ENCODE measurements around the gene USP11. TPM values are rescaled to one million over a fixed set of nuclear protein-coding genes. Genes with fewer than 3 reads are reported as not detected.
"Not testable (repeated sequence)": the region's sequence is repeated elsewhere in the genome, so short reads cannot be mapped to it uniquely, and the experiment has no call there.

Gene USP11
- total and polyA plus RNA-seq, 5 donors from 2014 or later, result 46.0 to 97.3 (median 57.7) TPM

DNA sequence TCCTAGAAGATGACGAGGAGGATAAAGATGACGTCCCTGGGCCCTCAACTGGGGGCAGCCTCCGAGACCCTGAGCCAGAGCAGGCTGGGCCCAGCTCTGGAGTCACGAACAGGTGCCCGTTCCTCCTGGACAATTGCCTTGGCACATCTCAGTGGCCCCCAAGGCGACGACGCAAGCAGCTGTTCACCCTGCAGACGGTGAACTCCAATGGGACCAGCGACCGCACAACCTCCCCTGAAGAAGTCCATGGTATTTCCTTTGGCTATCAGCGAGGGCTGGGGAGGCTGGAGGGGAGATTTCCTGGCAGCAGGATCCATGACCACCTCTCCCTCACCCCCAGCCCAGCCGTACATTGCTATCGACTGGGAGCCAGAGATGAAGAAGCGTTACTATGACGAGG lies 11.9 kb downstream of the USP11 start:
- ATAC-seq (ENCODE audit: low read depth in 2 of 2) (no peak), DNase-seq (no peak)
- no peak overlapping the region for H3K4me3 ChIP-seq (ENCODE audit: low read depth, low read length)
- H3K4me3 Mint-ChIP-seq, result no peak overlapping the region
- H3K36me3 Mint-ChIP-seq, result peaks cover 55% of the 10 kb centered on the region
- H3K27me3 Mint-ChIP-seq, result no peaks in the 10 kb centered on the region
- H3K4me1 Mint-ChIP-seq, result peaks cover 0 to 2% (median 0%) of the 10 kb centered on the region in 4 donors
- H3K9me3 ChIP-seq (ENCODE audit: control insufficient read depth in 2 of 2, low read length in 2 of 2), result no peaks in the 10 kb centered on the region
- no peaks in the 10 kb centered on the region for H3K4me1 ChIP-seq (ENCODE audit: control insufficient read depth, insufficient read depth, low read length, poor library complexity, severe bottlenecking)
- H3K27me3 ChIP-seq (ENCODE audit: control insufficient read depth, insufficient read depth, low read length), result no peaks in the 10 kb centered on the region
- H3K27ac ChIP-seq (ENCODE audit: insufficient read depth, low read length, poor library complexity, severe bottlenecking), result no peak overlapping the region
- H3K9me3 Mint-ChIP-seq, result no peaks in the 10 kb centered on the region
- H3K27ac Mint-ChIP-seq, result no peak overlapping the region
- peaks cover 31% of the 10 kb centered on the region for H3K36me3 ChIP-seq (ENCODE audit: control insufficient read depth, insufficient read depth, low read length)

DNA sequence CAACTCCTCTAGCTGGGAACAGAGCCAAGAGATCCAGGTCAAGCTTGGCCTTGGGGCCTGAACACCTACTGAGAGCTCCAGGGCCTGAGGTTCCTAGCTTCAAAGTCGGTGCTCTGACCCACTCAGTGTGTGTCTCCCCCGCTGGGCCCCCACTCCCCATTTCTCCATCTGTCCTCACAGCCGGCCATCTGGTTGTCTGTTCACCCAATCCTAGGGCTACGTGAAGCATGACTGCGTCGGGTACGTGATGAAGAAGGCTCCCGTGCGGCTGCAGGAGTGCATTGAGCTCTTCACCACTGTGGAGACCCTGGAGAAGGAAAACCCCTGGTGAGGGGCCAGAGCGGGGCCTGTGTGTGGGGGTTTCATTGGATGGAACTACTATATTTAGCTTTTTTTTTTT lies 12.3 kb downstream of the USP11 start:
- DNase-seq, result no peak
- H3K27me3 ChIP-seq (ENCODE audit: control insufficient read depth, insufficient read depth, low read length), result no peaks in the 10 kb centered on the region
- H3K9me3 ChIP-seq (ENCODE audit: control insufficient read depth in 2 of 2, low read length in 2 of 2), result no peaks in the 10 kb centered on the region
- no peak overlapping the region for H3K27ac ChIP-seq (ENCODE audit: insufficient read depth, low read length, poor library complexity, severe bottlenecking)
- H3K4me3 ChIP-seq (ENCODE audit: low read depth, low read length), result no peak overlapping the region
- Mint-ChIP-seq H3K36me3 (peaks cover 50% of the 10 kb centered on the region), H3K9me3 (no peaks in the 10 kb centered on the region), H3K27ac (no peak overlapping the region), H3K27me3 (no peaks in the 10 kb centered on the region), H3K4me1 (peaks cover 0 to 2% (median 0%) of the 10 kb centered on the region in 4 donors), H3K4me3 (no peak overlapping the region)
- peaks cover 27% of the 10 kb centered on the region for H3K36me3 ChIP-seq (ENCODE audit: control insufficient read depth, insufficient read depth, low read length)
- no peaks in the 10 kb centered on the region for H3K4me1 ChIP-seq (ENCODE audit: control insufficient read depth, insufficient read depth, low read length, poor library complexity, severe bottlenecking)
- ATAC-seq (ENCODE audit: low read depth in 2 of 2), result no peak

DNA sequence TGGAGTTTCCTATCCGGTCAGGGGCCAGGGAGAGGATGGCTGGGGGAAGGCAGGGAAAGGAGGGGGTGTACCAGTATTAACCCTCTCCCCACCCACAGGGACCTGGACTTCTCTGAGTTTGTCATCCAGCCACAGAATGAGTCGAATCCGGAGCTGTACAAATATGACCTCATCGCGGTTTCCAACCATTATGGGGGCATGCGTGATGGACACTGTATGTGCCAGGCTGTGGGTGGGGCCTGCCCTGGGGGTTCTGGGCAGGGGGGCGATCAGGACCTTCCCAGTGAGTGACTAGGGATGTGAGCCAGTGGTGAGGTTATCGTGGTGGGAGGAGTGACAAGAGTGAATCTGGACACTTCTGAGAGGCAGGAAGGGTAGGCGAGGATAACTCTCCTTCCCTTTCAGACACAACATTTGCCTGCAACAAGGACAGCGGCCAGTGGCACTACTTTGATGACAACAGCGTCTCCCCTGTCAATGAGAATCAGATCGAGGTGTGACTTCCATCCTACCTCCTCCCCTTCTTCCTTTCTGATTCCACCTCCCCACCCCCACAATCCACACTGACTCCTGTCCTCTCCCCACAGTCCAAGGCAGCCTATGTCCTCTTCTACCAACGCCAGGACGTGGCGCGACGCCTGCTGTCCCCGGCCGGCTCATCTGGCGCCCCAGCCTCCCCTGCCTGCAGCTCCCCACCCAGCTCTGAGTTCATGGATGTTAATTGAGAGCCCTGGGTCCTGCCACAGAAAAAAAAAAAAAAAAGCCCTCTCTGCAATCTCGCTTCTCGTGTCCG lies 14.6 kb downstream of the USP11 start:
- peaks cover 39% of the 10 kb centered on the region for H3K36me3 Mint-ChIP-seq
- no peaks in the 10 kb centered on the region for H3K27me3 ChIP-seq (ENCODE audit: control insufficient read depth, insufficient read depth, low read length)
- no peak for ATAC-seq (ENCODE audit: low read depth in 2 of 2)

DNA sequence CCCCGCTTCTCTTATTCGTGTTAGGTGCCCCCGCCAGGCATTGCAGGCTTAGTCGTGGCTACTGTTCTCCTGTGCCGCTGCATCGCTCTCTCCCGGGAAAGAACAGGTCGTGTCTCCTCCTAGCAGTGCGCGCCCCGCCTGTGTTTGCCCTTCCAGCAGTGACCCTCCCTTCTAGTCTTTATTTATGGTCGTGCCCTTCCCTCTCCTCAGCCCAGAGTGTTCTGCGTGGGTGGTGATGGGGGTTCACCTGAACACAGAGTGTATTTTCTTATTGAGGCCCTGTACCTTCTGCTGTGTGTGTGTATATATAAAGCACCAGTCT lies 15.2 kb downstream of the USP11 start:
- Histone ChIP-seq H3K27ac (ENCODE audit: insufficient read depth, low read length, poor library complexity, severe bottlenecking) (no peak overlapping the region), H3K27me3 (ENCODE audit: control insufficient read depth, insufficient read depth, low read length) (no peaks in the 10 kb centered on the region), H3K9me3 (ENCODE audit: control insufficient read depth in 2 of 2, low read length in 2 of 2) (no peaks in the 10 kb centered on the region), H3K4me3 (ENCODE audit: low read depth, low read length) (no peak overlapping the region), H3K4me1 (ENCODE audit: control insufficient read depth, insufficient read depth, low read length, poor library complexity, severe bottlenecking) (no peaks in the 10 kb centered on the region), H3K36me3 (ENCODE audit: control insufficient read depth, insufficient read depth, low read length) (peaks cover 8% of the 10 kb centered on the region)
- Mint-ChIP-seq H3K4me3 (no peak overlapping the region), H3K36me3 (peaks cover 35% of the 10 kb centered on the region), H3K9me3 (no peaks in the 10 kb centered on the region), H3K27me3 (no peaks in the 10 kb centered on the region), H3K4me1 (peaks cover 0 to 2% (median 0%) of the 10 kb centered on the region in 4 donors), H3K27ac (no peak overlapping the region)
- ATAC-seq (ENCODE audit: low read depth in 2 of 2), result no peak
- no peak for DNase-seq

More for the DNA sequence above, 14.6 kb downstream of the USP11 start:
- no peak overlapping the region for H3K4me3 ChIP-seq (ENCODE audit: low read depth, low read length)
- no peaks in the 10 kb centered on the region for H3K9me3 Mint-ChIP-seq
- no peaks in the 10 kb centered on the region for H3K27me3 Mint-ChIP-seq
- no peaks in the 10 kb centered on the region for H3K9me3 ChIP-seq (ENCODE audit: control insufficient read depth in 2 of 2, low read length in 2 of 2)
- DNase-seq, result no peak
- peaks cover 0 to 2% (median 0%) of the 10 kb centered on the region in 4 donors for H3K4me1 Mint-ChIP-seq
- H3K27ac ChIP-seq (ENCODE audit: insufficient read depth, low read length, poor library complexity, severe bottlenecking), result no peak overlapping the region
- no peaks in the 10 kb centered on the region for H3K4me1 ChIP-seq (ENCODE audit: control insufficient read depth, insufficient read depth, low read length, poor library complexity, severe bottlenecking)
- H3K27ac Mint-ChIP-seq, result peak overlapping the region in 1 of 3 donors; percentile 15
- no peak overlapping the region for H3K4me3 Mint-ChIP-seq
- peaks cover 11% of the 10 kb centered on the region for H3K36me3 ChIP-seq (ENCODE audit: control insufficient read depth, insufficient read depth, low read length)

DNA sequence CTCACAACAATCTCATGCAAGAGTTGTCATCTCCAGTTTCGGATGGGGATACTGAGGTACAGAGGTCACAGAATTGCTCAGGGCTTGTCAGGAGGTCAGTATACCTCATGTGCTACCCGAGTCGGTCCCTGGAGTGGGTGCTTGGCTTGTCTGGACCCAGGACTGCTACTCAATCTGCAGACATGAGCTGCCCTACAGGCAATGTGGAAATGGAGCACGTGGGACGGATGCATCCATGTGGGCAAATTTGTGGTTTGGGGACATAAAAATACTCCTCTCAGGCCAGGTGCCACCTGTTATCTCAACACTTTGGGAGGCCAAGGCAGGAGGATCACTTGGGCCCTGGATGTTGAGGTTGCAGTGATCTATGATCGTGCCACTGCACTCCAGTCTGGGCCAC lies 15.8 kb downstream of the USP11 start:
- Mint-ChIP-seq H3K27ac (no peak overlapping the region), H3K27me3 (no peaks in the 10 kb centered on the region), H3K9me3 (no peaks in the 10 kb centered on the region), H3K4me1 (peaks cover 0 to 2% (median 0%) of the 10 kb centered on the region in 4 donors), H3K4me3 (no peak overlapping the region), H3K36me3 (peaks cover 33% of the 10 kb centered on the region)
- ATAC-seq (ENCODE audit: low read depth in 2 of 2) (no peak), DNase-seq (no peak)
- no peaks in the 10 kb centered on the region for H3K9me3 ChIP-seq (ENCODE audit: control insufficient read depth in 2 of 2, low read length in 2 of 2)
- no peak overlapping the region for H3K4me3 ChIP-seq (ENCODE audit: low read depth, low read length)
- H3K4me1 ChIP-seq (ENCODE audit: control insufficient read depth, insufficient read depth, low read length, poor library complexity, severe bottlenecking), result no peaks in the 10 kb centered on the region
- peaks cover 7% of the 10 kb centered on the region for H3K36me3 ChIP-seq (ENCODE audit: control insufficient read depth, insufficient read depth, low read length)
- H3K27ac ChIP-seq (ENCODE audit: insufficient read depth, low read length, poor library complexity, severe bottlenecking), result no peak overlapping the region
- H3K27me3 ChIP-seq (ENCODE audit: control insufficient read depth, insufficient read depth, low read length), result no peaks in the 10 kb centered on the region

DNA sequence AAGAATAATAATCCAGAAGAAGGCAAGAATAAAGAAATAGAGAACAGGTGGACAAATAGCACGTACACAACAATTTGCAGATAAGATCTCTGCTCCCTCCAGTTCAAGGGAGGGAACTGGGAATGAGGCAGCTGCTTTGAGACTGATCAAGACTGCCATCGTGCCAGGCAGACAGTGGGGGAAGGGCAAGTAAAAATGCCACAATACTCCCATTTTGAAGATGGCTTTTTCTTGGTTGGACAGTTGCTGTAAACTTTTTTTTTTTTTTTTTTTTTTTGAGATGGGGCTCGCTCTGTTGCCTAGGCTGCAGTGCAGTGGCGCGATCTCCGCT lies 17.2 kb downstream of the USP11 start:
- H3K27ac Mint-ChIP-seq, result peak overlapping the region in 2 of 3 donors; percentile 13 to 94
- H3K27me3 Mint-ChIP-seq, result no peaks in the 10 kb centered on the region
- peaks cover 0 to 2% (median 0%) of the 10 kb centered on the region in 4 donors for H3K4me1 Mint-ChIP-seq
- H3K4me1 ChIP-seq (ENCODE audit: control insufficient read depth, insufficient read depth, low read length, poor library complexity, severe bottlenecking), result no peaks in the 10 kb centered on the region
- DNase-seq (no peak), ATAC-seq (ENCODE audit: low read depth in 2 of 2) (no peak)
- peaks cover 0 to 5% (median 0%) of the 10 kb centered on the region in 7 donors for H3K9me3 Mint-ChIP-seq
- H3K27ac ChIP-seq (ENCODE audit: insufficient read depth, low read length, poor library complexity, severe bottlenecking), result no peak overlapping the region
- no peak overlapping the region for H3K4me3 ChIP-seq (ENCODE audit: low read depth, low read length)
- no peaks in the 10 kb centered on the region for H3K27me3 ChIP-seq (ENCODE audit: control insufficient read depth, insufficient read depth, low read length)
- H3K36me3 Mint-ChIP-seq, result peaks cover 26% of the 10 kb centered on the region
- no peak overlapping the region for H3K4me3 Mint-ChIP-seq
- H3K9me3 ChIP-seq (ENCODE audit: control insufficient read depth in 2 of 2, low read length in 2 of 2), result no peaks in the 10 kb centered on the region
- H3K36me3 ChIP-seq (ENCODE audit: control insufficient read depth, insufficient read depth, low read length), result peaks cover 2% of the 10 kb centered on the region

DNA sequence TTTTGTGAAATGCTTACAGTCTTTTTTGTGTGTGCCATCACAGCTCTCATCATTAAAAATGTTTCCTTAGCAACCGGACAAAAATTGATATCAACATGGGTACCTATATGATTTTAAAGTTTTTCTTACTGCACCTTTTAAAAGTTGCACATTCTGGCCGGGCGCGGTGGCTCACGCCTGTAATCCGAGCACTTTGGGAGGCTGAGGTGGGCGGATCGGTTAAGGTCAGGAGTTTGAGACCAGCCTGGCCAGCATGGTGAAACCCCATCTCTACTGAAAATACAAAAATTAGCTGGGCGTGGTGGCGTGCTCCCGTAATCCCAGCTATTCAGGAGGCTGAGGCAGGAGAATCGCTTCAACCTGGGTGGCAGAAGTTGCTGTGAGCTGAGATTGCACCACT lies 24.8 kb downstream of the USP11 start:
- not testable (repeated sequence) for H3K27me3 ChIP-seq (ENCODE audit: control insufficient read depth, insufficient read depth, low read length); H3K9me3 Mint-ChIP-seq; H3K4me1 Mint-ChIP-seq; H3K4me3 Mint-ChIP-seq; H3K27ac ChIP-seq (ENCODE audit: insufficient read depth, low read length, poor library complexity, severe bottlenecking); ATAC-seq (ENCODE audit: low read depth in 2 of 2); H3K9me3 ChIP-seq (ENCODE audit: control insufficient read depth in 2 of 2, low read length in 2 of 2); DNase-seq; H3K27ac Mint-ChIP-seq; H3K4me3 ChIP-seq (ENCODE audit: low read depth, low read length); H3K36me3 ChIP-seq (ENCODE audit: control insufficient read depth, insufficient read depth, low read length); H3K4me1 ChIP-seq (ENCODE audit: control insufficient read depth, insufficient read depth, low read length, poor library complexity, severe bottlenecking); H3K36me3 Mint-ChIP-seq; H3K27me3 Mint-ChIP-seq

DNA sequence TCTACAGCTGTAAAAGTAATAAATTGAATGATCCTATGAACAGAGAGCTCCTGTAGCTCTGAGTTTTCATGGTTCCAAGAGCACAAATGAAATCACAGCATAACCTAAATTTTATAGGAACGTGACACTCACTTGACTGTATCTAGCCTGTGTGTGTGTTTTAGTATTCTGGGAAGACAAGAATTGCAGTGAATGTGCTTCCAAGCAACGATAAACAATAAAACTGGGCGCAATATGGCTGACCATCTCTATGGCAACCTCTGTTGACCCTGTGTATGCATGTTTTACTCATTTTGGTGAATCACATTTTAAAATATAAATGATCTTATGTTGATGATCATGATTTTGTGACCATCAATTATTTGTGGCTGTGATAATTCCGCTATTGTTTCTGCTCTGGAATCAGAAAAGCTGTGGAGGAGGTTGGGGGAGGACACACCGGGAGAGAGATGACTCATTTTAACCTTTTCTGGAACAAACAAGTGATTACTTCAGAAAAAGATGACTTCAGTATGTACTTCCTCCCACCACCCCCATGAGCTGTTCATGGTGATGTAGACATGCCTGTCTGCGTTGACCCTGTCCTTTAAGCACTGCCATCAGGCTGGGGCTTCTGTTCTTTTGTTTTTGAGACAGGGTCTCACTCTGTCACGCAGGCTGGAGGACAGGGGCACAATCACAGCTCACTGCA lies 31.8 kb downstream of the USP11 start:
- peaks cover 4% of the 10 kb centered on the region for H3K27me3 Mint-ChIP-seq
- no peaks in the 10 kb centered on the region for H3K9me3 Mint-ChIP-seq
- Histone ChIP-seq H3K9me3 (ENCODE audit: control insufficient read depth in 2 of 2, low read length in 2 of 2) (no peaks in the 10 kb centered on the region), H3K36me3 (ENCODE audit: control insufficient read depth, insufficient read depth, low read length) (no peaks in the 10 kb centered on the region), H3K4me1 (ENCODE audit: control insufficient read depth, insufficient read depth, low read length, poor library complexity, severe bottlenecking) (no peaks in the 10 kb centered on the region), H3K4me3 (ENCODE audit: low read depth, low read length) (no peak overlapping the region), H3K27me3 (ENCODE audit: control insufficient read depth, insufficient read depth, low read length) (no peaks in the 10 kb centered on the region), H3K27ac (ENCODE audit: insufficient read depth, low read length, poor library complexity, severe bottlenecking) (no peak overlapping the region)
- no peak overlapping the region for H3K4me3 Mint-ChIP-seq
- no peaks in the 10 kb centered on the region for H3K36me3 Mint-ChIP-seq
- no peak overlapping the region for H3K27ac Mint-ChIP-seq
- ATAC-seq (ENCODE audit: low read depth in 2 of 2), result no peak
- peaks cover 0 to 2% (median 0%) of the 10 kb centered on the region in 4 donors for H3K4me1 Mint-ChIP-seq
- peak in 1 of 3 donors; percentile 13 for DNase-seq
